Urothelium cell line (cell line): ENCODE results near the gene FRAT1.

Source experiments
- DNase-seq: peaks from one replicate; pipeline ENCODE4 v3.0.0; 2011; ENCODE audit warnings: low spot score, mixed read lengths
- FAIRE-seq: peaks from 2 replicates; lab custom pipeline; 2011; peaks lifted over from hg19 to GRCh38; lab: Jason Lieb, UNC

The FRAT1 gene

DNA sequence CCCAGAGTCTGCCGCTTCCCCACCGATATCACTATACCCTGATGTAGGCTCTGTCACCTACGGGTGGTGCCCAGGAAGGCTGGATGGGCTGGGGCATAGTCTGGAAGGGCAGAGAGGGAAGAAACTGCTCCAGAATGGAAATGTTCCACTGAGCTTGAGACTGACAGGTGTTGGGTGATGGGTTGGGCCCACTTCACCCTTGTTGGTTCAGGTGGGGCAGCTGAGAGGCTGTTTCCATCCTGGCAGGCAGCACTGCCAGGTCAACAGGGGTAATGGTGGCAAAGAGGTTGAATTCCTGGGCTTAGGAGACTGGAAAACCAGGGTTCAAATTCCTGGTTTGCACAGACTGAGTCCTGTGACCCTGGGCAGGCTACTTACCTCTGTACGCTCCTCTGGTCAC lies 44.0 kb downstream of the FRAT1 start:
- FAIRE-seq (no peak), DNase-seq (no peak)

DNA sequence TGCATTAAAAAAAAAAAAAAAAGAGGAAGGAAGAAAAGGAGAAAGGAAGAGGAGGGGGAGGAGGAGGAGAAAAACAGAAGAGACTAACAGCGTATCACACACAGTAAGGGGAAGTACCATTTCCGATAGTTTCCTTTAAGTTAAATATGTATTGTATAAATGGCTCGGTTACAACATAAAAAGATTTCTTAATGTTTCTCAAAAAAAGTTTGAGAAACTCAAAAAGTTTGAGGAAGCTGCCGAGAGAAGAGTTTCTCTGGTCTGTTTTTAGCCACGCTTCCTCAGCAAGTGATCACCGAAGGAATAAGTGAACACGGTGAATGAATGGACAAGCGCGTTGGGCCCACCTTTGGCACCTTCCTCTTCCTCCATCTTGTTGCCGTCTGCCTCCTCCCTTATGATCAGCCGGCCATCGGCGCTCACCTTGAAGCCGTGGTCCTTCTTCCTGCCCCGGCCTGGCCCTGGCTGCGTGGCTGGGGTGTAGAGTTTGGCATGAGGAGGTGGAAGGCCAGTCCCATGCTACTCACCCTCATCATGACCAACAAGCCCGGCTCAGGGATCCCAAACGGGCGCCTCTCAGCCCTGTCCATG lies 46.8 kb downstream of the FRAT1 start:
- no peak for FAIRE-seq
- no peak for DNase-seq

DNA sequence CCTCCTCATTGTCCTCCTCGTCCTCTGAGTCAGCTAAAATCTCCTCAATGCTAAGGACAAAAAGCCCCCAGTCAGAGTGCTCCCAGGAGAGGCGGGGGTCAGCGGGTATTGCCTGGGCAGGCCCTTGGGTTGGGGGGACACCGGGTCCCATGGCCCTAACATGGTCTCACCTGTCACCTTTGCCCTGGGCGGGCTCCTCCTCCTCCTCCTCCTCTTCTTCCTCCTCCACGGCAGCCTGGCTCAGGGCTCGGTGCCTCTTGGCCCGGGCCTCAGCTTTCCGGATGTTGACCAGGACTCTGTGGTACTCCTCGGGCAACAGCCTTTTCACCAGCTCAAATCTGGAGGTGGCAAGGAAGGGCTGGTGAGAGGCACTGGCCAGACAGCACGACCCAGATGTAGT lies 47.5 kb downstream of the FRAT1 start:
- DNase-seq (no peak), FAIRE-seq (no peak)

DNA sequence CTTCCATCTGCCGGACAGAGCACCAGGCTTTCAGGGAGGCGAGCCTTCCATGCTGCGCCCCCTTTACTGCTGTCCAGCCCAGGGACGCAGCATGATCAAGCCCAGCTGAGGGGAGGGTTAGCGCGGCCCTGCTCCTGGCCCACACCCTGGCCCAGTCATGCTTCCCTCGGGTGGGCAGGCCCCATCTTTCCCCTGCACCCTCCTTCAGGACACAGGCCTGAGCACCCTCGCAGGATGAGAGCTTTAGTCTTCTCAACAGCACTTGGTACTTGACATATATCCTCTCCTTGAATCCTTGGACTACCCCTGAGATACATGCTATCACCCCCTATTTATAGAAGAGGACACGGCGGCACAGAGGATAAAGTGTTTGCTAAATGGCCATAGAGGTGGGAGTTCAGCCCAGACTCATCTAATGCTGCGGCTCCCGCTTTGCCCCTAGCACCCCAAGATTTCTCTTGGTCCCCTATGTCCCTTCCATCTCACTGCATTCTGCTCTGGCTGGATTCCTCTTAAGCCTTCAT lies 48.1 kb downstream of the FRAT1 start:
- DNase-seq (no peak), FAIRE-seq (no peak)
